NOMO-1 treated with DMSO at 0.1 percent for 48 hours (cell line): Measurements from ENCODE around the gene FRZB.
"Not testable (repeated sequence)": the region's sequence is repeated elsewhere in the genome, so short reads cannot be mapped to it uniquely, and the experiment has no call there.

Source experiments
- DNase-seq: peaks from one replicate; lab custom pipeline; 2025; ENCODE audit not compliant: unreplicated experiment; lab: John Stamatoyannopoulos, UW

FRZB gene

GRCh38 chr2:182890773-182891378 lies 24.4 kb upstream of the FRZB start:
- DNase-seq, result no peak

- DNase-seq, result no peak
Observed at GRCh38 chr2:182890305-182890704, 23.9 kb upstream of the FRZB start.

GRCh38 chr2:182887753-182888415 lies 21.4 kb upstream of the FRZB start:
- no peak for DNase-seq

GRCh38 chr2:182887093-182887492 lies 20.7 kb upstream of the FRZB start:
- no peak for DNase-seq

- no peak for DNase-seq
Observed at GRCh38 chr2:182885771-182886170, 19.3 kb upstream of the FRZB start.

GRCh38 chr2:182883451-182883850 lies 17.0 kb upstream of the FRZB start:
- DNase-seq, result no peak

GRCh38 chr2:182880100-182880499 lies 13.7 kb upstream of the FRZB start:
- DNase-seq, result not testable (repeated sequence)

GRCh38 chr2:182876653-182877052 lies 10.2 kb upstream of the FRZB start:
- not testable (repeated sequence) for DNase-seq

- DNase-seq, result no peak
Observed at GRCh38 chr2:182870227-182870626, 3.8 kb upstream of the FRZB start.

- no peak for DNase-seq
Observed at GRCh38 chr2:182868054-182868796, 1.8 kb upstream of the FRZB start.

GRCh38 chr2:182867426-182868053 lies 1.1 kb upstream of the FRZB start:
- DNase-seq, result no peak

GRCh38 chr2:182866095-182866460 lies 359 bp downstream of the FRZB start:
- DNase-seq, result no peak

GRCh38 chr2:182864949-182865570 lies 1.4 kb downstream of the FRZB start:
- DNase-seq, result no peak

GRCh38 chr2:182863642-182864041 lies 2.8 kb downstream of the FRZB start:
- DNase-seq, result no peak

GRCh38 chr2:182862091-182862490 lies 4.3 kb downstream of the FRZB start:
- no peak for DNase-seq

GRCh38 chr2:182860858-182861257 lies 5.6 kb downstream of the FRZB start:
- no peak for DNase-seq

- no peak for DNase-seq
Observed at GRCh38 chr2:182858671-182859070, 7.8 kb downstream of the FRZB start.

- no peak for DNase-seq
Observed at GRCh38 chr2:182855376-182855775, 11.1 kb downstream of the FRZB start.

- DNase-seq, result no peak
Observed at GRCh38 chr2:182854375-182855105, 11.9 kb downstream of the FRZB start.

GRCh38 chr2:182852801-182853200 lies 13.6 kb downstream of the FRZB start:
- no peak for DNase-seq

- no peak for DNase-seq
Observed at GRCh38 chr2:182852090-182852489, 14.3 kb downstream of the FRZB start.
